COLO668 (cell line): Measurements from ENCODE around the gene SNX9.

Experiments
- DNase-seq: peaks from one replicate; lab custom pipeline; 2025; ENCODE audit not compliant: unreplicated experiment; lab: John Stamatoyannopoulos, UW

SNX9 gene

DNA sequence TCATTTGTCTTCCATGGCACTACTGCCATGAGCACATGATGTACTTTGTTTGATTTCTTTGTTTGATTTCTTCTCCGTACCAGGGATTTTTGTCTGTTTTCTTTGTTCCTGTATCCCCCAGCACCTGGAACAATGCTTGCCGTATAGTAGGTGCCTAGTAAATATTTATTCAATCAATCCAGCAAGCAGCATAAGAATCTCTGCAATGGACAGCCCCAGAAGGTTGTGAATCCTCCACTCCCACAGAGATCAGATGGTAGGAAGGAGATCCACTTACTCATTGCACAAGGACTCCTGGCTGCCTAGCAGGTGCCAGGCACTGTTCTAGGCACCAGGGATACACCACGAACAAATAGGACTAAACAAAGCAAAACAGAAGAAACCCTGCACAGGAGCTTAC, 151.9 kb downstream of the SNX9 start:
- no peak for DNase-seq

DNA sequence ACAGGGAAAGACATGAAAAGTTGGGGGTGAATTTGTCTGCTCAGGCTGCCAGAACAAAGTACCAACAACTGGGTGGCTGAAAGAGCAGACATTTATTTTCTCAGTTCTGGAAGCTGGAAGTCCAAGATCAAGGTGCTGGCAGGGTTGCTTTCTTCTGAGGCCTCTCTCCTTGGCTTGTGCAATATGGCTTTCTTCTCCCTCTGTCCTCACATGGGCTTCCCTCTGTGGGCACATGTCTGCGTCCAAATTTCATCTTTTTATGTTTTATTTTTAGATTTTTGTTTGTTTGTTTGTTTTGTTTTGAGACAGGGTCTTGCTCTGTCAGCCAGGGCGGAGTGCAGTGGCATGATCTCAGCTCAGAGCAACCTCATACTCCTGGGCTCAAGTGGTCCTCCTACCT, 152.4 kb downstream of the SNX9 start:
- DNase-seq: no peak

DNA sequence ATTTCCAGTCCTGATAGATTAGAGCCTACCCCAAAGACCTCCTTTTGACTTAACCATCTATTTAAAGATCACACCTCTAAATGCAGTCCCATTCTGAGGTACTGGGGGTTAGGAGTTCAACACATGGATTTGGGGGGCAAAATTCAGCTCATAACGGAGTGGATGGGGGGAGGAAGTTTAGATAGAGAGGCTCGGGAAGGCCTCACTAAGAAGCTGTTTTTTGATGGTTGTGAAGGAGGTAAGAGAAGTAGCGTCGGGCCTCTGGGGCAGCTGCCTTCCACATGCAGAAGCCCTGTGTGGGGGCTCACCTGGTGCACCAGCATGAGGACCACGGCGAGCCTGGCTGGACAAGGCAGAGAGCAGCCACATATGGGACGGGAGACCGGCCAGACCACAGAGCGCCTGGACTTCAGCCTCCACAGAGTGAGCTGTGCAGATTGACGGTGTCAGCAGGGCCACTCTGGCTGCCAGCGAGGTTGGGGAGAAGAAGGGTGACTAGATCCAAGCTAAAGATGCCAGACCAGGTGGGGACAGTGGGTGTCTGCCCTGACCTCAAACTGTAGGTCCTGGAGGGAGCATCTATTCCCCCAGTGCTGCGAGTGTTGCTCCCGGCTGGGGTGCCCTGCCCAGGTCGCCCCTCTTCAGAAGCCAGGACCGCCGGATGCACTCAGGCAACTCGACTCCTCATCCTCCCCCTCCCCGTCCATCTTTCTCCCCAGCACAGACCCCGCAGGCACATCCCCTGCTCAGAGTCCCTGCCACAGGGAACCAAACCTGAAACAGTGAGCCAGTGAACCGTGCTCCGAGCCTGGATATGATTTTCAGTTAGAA, 153.5 kb downstream of the SNX9 start:
- DNase-seq: no peak

DNA sequence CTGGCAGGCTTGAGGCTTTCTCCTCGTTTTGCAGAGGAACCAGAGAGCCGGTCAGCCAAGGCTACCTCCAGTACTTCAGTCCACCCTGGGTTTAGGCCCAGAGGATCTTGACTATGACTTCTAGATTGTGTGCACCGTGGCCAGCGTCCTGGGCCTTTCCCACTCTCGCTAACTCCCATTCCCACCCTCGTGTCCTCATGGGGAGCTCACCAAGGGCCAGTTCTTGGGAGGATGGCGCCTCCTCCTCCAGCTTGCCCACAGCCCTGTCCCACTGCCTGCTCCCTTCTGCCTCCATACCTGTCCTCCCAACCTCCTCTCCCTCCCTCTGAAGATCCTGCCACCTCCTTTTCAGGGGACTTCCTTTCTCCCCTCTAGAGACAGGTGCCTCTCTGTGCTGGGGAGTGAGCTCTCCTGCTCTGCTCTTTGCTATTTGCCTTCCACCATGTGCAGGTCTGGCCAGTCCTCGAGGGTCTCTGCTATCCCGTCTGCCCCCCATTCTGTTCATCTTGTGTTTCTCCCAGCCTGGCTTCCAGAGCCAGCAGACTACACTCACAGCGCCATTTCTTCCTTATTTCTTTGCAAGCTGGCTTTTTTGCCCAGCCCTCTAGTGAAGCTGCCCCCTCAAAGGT, 154.2 kb downstream of the SNX9 start:
- no peak for DNase-seq

DNA sequence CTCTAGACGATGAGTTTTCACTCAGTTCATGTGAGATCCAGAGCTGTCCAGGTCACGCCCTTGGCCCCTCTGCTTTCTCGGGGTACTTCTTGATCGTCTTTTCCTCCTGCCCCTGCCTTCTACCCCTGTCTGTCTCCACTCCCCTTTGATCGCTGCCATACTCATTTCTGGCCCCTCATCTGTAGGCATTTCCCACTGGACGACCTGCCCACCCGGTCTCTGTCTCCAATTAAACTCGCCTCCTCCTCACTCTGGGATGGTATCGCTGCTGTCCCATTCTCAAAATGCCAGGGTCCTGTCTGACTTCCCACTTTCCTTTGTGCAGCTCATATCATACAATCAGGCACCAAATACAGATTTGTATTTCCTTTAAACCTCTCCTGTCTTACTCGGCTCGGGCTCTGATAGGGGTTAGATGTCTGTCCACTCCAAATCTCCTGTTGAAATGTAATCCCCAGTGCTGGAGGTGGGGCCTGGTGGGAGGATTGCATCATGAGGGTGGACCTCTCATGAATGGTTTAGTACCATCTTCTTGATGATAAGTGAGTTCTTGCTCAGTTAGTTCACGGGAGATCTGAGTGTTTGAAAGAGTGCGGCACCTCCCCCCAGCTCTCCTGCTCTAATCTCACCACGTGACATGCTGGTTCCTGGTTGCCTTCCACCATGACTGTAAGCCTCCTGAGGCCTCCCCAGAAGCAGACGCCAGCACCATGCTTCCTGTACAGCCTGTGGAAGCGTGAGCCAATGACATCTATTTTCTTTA, 155.2 kb downstream of the SNX9 start:
- DNase-seq: no peak

DNA sequence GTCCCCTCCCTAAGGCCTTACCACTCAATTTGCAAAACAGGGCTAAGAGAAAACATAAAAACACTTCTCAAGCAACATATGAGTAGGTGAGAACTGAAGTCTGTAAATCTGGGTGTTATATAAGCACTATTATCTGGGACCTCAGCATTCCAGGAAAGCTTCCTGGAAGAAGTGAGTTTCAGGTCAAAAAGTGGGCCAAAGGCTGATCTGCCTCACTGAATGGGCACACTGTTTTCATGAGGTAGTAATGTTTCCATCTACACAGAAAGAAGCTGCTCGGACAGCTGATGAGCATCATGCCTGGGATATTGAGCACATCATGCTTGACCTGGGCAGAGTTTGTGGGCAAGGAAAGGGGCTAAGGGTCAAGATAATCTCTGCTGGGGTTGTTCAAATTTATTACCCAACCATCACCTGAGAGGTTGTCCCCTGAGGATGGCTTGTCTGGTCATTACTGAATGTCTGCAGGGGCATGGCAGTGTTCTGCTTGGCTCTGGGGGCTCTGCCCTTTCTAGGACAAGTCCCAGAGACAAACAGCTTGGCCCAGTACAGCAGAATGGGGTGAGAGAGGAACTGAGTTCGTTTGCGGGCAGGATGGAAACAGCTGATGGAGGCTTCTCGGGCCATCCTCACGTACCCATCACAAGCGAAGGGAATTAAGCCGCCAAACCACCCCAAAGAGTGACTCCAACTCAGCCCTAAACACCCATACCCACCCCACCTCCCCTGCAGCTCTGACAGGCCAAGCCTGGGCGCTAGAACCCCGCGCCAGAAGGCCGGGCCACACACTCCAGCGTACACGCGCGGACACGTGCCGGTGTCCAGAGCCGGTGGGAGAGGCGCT, 157.5 kb downstream of the SNX9 start:
- no peak for DNase-seq

DNA sequence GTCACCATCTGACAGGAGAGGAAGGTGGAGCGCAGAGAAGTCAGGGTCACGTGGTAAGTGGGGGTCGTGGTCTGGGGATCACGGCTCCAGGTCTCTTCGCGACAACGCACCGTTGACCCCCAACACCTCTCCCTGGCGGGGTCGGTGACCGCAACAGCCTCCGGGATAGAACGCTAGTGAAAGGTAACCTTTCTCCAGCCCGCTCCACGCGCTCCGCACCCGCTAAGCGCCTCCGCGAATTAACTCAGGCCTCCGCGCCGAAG, 158.0 kb downstream of the SNX9 start:
- DNase-seq: no peak

DNA sequence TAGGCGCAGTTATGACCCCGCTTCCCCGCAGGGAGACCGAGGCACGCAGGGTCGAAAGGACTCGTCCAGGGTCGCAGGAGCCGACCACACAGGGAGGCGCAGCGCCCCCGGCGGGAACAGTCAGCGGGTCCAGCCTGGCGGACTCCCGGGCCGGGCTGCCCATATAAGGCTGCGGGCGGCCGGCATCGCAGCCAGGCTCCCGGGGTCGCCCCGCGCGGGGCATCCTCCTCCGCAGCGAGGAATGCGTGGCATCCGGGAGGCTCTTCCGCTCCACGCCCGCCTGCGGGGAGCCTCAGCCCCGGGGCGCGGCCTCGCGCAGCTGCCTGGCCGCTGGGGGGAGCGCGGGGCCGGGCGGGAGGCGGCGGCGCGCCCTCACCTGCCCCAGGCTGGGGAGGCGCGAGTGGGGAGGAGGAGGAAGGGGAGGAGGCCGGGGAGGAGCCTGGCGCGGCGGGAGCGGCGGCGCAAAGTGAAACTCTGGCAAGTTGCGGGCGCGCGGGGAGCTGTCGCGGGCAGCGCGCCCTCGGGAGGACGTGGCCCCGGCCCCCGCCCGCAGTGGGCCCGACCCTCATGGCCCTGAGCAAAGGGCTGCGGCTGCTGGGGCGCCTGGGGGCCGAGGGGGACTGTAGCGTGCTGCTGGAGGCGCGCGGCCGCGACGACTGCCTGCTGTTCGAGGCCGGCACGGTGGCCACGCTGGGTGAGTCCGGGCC, 158.5 kb downstream of the SNX9 start, which contains the start of gene SYNJ2:
Gene SYNJ2 (plus strand): TSS at position 469 of the 707 bp plus-strand sequence. CDS start 99 bp downstream, at position 568.
- peak; percentile 85 for DNase-seq

DNA sequence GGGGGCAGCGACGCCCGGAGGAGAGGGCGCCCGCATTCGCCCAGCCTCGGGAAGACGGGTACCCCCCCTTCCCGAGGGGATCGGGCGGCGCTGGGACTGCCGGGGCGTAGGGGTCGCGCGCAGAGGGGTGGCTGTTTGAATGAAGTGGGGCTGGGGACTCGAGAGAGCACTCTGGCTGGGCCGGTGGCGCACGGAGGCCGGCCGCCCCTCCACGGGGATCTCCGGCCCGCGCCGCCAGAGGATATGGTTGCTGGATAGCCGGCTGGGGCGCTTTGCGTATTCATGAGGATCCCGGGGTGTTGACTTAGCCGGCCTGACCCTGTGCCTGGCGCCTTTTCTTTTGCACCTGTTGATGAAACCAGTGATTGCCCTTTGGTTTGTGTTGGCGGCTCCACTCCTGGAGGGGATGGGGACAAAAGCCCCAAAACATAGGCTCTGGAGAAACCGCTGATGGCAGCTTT, 159.1 kb downstream of the SNX9 start:
- peak; percentile 77 for DNase-seq

DNA sequence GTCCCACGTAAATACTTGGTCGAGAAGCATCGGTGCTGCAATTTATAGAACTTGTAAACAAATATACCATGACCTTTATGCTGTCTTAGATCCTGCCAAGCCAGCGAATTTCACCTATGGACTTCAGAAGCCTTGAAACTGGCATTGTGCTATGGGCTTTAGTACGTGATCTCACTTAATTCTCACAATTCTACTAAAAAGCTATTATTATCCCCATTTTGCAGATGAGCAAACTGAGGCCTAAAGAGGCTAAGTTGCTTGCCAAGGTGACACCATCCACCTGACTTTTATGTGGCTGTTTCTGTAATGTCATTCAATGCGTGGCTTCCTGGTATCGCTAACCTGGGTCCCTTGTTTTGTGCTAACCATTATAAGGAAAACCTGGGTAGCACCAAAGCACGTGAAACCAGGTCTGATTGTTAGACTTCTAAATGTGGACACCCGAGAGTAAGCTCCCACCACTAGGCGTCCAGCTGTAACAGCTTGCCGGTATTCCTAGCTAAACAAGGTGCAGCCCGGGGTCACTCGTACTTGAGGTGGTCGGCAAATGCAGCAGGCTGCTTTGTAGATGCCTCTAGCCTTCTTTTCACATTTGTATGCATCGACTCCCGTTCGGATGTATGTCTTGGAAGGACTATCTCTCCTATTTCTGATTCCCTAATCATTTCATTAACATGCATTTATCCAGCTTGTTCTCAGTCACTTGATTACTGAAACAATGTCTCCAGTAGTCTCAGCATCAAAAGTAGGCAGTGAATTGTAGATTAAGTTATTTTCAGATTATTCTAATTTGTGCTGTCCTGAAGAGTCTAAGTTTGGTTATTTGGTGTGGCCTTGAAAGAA, 159.7 kb downstream of the SNX9 start:
- DNase-seq: peak; percentile 45

DNA sequence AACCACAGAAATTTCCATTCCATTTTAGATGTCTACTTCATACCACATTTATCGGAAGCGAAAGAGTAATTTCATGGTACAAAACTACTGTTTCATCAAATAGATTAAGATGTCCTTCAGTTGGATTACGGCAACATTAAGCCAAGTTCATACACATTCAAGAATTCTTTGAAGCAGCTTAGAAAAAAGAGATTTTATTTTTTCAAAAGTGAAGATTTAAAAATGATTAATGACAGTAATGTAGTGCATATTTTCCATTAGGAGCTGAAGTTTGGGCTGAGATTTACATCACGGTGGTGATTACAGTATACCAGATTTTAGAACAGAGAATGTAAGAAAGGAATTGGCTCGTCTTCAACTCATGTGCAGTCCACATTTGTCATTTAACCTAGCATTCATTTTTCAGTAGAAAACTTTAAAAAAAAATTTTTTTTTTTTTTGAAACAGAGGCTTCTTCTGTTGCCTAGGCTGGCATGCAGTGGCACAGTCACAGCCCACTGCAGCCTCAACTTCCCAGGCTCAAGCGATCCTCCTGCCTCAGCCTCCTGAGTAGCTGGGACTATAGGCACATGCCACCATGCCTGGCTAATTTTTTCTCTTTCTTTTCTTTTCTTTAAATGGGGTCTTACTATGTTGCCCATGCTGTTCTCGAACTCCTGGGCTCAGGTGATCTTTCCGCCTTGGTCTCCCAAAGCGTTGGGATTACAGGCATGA, 160.5 kb downstream of the SNX9 start:
- no peak for DNase-seq

DNA sequence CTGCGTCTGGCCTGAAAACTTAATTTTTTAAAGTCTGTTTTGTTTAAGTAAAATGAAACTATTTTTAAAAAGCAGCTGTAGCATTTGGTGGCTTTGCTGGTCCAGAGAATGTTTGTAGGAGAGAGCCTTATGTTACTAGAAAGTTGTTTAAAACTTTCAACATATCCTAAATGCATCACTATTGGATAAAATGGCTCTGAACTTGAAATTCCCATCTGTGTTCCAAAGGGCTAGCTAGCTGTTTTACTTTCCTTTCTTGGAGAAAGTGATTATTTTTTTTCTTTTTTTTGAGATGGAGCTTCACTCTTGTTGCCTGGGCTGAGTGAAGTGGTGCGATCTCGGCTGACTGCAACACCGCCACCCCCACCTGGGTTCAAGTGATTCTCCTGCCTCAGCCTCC, 161.1 kb downstream of the SNX9 start:
- DNase-seq: no peak

DNA sequence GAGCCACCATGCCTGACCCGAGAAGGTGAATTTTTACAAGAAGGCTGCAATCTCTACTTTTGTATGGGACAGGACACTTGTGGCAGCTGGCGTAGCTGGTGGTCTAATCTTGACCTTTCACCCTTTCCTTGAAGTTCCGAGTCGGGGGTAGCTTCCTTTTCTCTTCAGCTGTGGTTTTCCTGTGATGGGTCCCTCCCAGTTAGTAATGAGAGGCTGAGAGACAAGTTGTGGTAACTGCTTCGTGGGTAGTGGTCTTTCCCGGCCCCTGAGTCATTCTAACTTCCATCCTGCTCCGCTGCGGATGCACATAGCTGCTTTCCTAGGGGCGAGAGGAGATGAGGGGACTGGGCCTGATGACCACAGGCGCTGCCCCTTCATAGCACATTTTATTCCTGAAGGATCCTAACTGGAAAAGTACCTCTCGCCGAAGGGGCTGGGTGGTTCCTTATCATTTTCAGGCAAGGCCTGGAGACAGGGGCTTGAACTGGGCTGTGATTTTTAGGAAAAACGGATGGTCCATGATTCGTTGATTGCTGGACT, 161.7 kb downstream of the SNX9 start:
- no peak for DNase-seq

DNA sequence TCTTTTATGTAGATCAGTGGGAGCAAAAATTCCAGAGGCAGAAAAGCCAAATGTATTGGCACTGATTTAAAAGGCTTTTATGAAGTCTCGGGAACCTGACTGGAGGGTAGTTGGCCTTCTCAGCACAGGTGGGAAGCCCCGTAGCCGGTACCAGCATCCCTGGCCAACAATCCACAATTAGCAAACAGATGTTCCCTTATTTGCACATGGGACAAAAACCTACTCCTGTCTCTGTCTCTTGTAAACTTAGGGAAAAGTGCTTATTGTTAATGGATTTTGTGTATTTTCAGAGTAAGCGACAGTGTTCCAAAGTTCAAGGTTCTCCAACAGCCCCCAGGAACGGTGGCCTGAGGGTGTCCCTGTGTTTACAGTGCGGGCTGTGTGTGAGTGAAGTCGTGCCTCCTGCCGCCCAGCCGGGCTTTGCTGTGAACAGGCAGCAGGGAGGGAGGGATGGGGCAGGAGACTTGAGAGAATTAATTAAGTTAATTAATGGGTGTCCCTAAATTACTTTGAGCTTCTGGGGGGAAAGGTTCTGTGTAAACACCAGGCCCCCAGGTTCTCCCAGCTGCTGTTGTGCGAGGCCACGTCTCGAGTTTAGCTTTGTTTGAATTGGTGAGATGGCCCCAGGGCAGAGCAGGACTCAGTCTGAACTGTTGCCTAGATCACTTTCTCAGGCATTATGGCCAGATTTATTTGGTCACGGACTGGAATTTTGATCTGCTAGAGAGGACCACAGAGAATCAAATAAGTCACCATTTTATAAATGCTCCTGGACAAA, 162.5 kb downstream of the SNX9 start:
- DNase-seq: peak; percentile 68

DNA sequence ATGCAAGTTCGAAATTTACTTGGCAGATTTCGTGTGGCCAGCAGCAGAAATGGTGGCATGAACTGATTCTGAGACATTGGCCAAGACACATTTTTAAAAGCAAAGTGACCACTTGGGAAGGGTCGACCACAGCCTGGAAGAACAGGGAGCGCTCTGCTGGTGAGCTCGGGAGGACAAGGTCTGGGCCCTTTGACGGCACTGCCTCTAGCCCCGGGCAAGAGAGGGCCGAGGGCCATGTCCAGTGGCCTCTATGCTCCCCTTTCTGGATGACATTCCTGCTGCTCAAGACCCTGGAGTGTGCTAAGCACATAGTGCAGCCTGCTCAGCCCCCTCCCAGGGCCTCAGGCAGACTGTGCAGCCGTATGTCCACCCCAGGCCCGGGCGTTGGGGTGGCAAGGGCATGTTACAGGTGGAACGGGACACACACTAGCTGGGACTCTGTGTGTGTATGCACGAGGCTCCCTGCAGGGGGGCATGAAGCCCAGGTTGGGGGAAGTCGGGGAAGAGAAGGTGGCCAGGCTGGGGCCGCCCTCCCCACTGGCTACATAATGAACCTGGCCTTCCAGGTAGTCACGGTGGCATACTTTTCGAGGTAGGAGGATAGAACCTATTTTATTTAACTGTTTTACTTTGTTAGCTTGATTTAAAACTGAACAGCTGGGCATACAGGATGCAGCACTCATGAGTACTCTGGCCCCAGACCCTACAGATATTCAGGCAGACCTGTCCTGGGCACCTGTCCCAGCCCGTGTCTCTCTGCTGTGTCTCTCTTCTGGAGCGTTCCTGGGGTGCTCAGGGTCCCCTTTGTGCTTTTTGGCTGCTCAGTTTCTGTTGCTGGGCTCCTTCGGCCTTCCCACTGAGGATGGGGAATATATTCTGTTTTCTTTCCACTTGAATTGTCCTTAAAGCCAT, 165.0 kb downstream of the SNX9 start:
- peak; percentile 39 for DNase-seq

DNA sequence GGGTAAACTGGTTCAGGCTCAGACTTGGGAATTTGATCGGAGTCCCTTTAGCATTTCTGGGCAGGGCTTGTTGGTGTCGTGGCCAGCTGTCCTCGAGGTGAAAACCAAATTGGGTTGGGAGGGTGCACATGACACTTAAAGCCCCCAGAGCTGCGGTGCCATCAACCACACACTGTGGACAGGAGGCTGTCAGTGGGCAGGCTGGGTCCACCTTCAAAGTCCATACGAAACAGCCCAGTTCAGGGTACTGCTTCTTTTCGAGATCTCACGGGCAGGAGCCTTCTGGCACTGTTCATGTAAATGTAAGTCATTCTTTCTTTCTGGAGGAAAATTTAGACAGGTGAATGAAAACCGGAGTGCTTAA, 165.6 kb downstream of the SNX9 start:
- no peak for DNase-seq
